ENCODE measurements around the gene CRB3. TPM values are rescaled to one million over a fixed set of nuclear protein-coding genes. Genes with fewer than 3 reads are reported as not detected.
A peak's percentile ranks its signal among the peaks of the same experiment; 100 is the strongest.

Gene CRB3
- total RNA-seq, 1 experiment from 2014 or later: 29.9 TPM

- peak; percentile 88 for TF ChIP-seq TEAD4 (CRISPR knock-in tag; IDR thresholded peaks at IDR 0.05)
- TF ChIP-seq PREB (CRISPR knock-in tag; IDR thresholded peaks at IDR 0.05; ENCODE audit: borderline replicate concordance): 0 out of 2 replicates have a peak, but pooled peaks have one; percentile 56
- TF ChIP-seq MAX (CRISPR knock-in tag; IDR thresholded peaks at IDR 0.05): peak; percentile 99
- TF ChIP-seq ZNF512 (CRISPR knock-in tag; IDR thresholded peaks at IDR 0.05; ENCODE audit: borderline replicate concordance): 0 out of 2 replicates have a peak, but pooled peaks have one; percentile 68
- peak; percentile 20; the same call in 1 of the 2 replicates for TF ChIP-seq GABPB1 (CRISPR knock-in tag; IDR thresholded peaks at IDR 0.05)
- peak; percentile 94 for TF ChIP-seq USF2 (CRISPR knock-in tag; IDR thresholded peaks at IDR 0.05)
- peak; percentile 84; the same call in 1 of the 2 replicates for TF ChIP-seq SP1 (CRISPR knock-in tag; conservative IDR thresholded peaks at IDR 0.05)
- TF ChIP-seq AR (CRISPR knock-in tag; IDR thresholded peaks at IDR 0.05): no peak
- TF ChIP-seq SMAD4 (CRISPR knock-in tag; IDR thresholded peaks at IDR 0.05): peak; percentile 90
- peak; percentile 90 for TF ChIP-seq MYBL2 (CRISPR knock-in tag; IDR thresholded peaks at IDR 0.05)
- TF ChIP-seq NFATC4 (CRISPR knock-in tag; IDR thresholded peaks at IDR 0.05): no peak
- TF ChIP-seq GRHL2 (CRISPR knock-in tag; IDR thresholded peaks at IDR 0.05; ENCODE audit: insufficient replicate concordance, severe bottlenecking): no peak
- peak; percentile 98 for TF ChIP-seq FOXP1 (CRISPR knock-in tag; IDR thresholded peaks at IDR 0.05; ENCODE audit: borderline replicate concordance)
- no peak for TF ChIP-seq MLX (CRISPR knock-in tag; IDR thresholded peaks at IDR 0.05)
- TF ChIP-seq E2F4 (CRISPR knock-in tag; IDR thresholded peaks at IDR 0.05; ENCODE audit: borderline replicate concordance, low read depth): peak; percentile 76; the same call in 1 of the 2 replicates
- peak; percentile 97 for TF ChIP-seq ZBTB43 (CRISPR knock-in tag; IDR thresholded peaks at IDR 0.05)
- peak; percentile 76; the same call in 1 of the 2 replicates for TF ChIP-seq NR1H2 (CRISPR knock-in tag; IDR thresholded peaks at IDR 0.05)
- no peak for TF ChIP-seq ZNF138 (CRISPR knock-in tag; conservative IDR thresholded peaks at IDR 0.05)
- TF ChIP-seq ETV6 (CRISPR knock-in tag; IDR thresholded peaks at IDR 0.05): peak; percentile 93
- TF ChIP-seq ZNF317 (CRISPR knock-in tag; IDR thresholded peaks at IDR 0.05; ENCODE audit: borderline replicate concordance, low read depth): peak; percentile 48; the same call in 1 of the 2 replicates
- no peak for TF ChIP-seq ZNF425 (CRISPR knock-in tag; conservative IDR thresholded peaks at IDR 0.05)
- TF ChIP-seq ESRRA (CRISPR knock-in tag; IDR thresholded peaks at IDR 0.05; ENCODE audit: borderline replicate concordance): peak; percentile 92; the same call in 1 of the 2 replicates
- TF ChIP-seq NFE2L1 (CRISPR knock-in tag; IDR thresholded peaks at IDR 0.05): peak; percentile 96
- TF ChIP-seq E2F5 (CRISPR knock-in tag; IDR thresholded peaks at IDR 0.05): peak; percentile 87
Measured at GRCh38 chr19:6424939-6425731, 38.9 kb upstream of the CRB3 start (continued).
